HG02571 (cell line): ENCODE results near the gene COA1.
"Not testable (repeated sequence)": the region's sequence is repeated elsewhere in the genome, so short reads cannot be mapped to it uniquely, and the experiment has no call there.

Source experiments
- ATAC-seq: cut with Tn5 transposase; IDR thresholded peaks from one replicate; pipeline ENCODE4 v1.9.1; 2021; ENCODE audit warnings: mild to moderate bottlenecking, moderate library complexity; ENCODE audit not compliant: unreplicated experiment

Gene COA1

GRCh38 chr7:43758822-43759683, 29.7 kb upstream of the COA1 start:
- ATAC-seq: peak; percentile 55

GRCh38 chr7:43758029-43758821, 28.9 kb upstream of the COA1 start, which contains the start of gene BLVRA:
Gene BLVRA (plus strand): TSS chr7:43758680. CDS start chr7:43771159, 12,479 bp downstream.
- peak; percentile 72 for ATAC-seq

DNA sequence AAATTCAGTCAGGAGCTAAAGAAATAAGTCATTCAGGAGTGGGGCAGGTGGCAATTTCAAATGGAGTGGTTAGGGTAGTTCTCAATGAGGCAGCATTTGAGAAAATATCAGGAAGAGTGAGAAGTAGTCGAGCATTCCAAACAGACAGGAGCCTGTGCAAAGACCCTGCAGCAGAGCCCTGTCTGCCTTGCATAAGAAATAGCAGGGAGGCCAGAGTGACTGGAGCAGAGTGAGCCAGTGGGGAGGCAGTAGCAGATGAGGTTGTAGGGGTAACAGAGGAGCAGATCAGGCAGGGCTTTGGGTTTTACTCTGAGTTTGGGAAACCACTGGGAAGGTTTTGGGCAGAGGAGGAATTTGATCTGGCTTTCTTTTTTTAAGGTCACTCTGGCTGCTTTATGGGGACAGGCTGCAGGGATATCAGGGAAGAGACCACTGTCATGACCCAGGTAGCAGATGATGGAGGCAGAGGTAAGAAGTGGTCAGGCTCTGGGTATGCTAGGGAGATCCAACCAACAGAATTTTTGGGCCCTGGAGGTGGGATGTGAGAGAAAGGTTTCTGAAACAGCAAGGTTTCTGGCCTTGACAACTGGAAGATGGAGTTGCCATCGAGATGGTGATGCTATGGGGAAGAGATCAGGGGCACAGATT, 27.9 kb upstream of the COA1 start:
- no peak for ATAC-seq

GRCh38 chr7:43756368-43757072, 27.2 kb upstream of the COA1 start:
- no peak for ATAC-seq

GRCh38 chr7:43754596-43754995, 25.3 kb upstream of the COA1 start:
- ATAC-seq: no peak

DNA sequence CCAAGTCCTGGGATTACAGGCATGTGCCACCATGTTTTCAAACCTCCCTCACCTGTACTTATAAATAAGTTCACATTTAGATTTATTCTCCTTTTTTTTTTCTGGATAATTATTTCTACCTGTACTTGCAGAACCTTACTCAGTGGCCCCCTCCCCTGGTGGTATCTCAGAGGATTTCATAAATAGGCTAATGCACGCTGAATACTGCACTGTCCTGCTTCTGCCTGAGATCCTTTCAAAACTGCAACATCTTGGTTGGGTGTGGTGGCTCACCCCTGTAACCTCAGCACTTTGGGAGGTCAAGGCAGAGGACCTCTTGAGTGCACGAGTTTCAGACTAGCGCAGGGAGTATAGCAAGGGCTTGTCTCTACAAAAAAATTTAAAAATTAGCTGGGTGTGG, 24.5 kb upstream of the COA1 start:
- no peak for ATAC-seq

DNA sequence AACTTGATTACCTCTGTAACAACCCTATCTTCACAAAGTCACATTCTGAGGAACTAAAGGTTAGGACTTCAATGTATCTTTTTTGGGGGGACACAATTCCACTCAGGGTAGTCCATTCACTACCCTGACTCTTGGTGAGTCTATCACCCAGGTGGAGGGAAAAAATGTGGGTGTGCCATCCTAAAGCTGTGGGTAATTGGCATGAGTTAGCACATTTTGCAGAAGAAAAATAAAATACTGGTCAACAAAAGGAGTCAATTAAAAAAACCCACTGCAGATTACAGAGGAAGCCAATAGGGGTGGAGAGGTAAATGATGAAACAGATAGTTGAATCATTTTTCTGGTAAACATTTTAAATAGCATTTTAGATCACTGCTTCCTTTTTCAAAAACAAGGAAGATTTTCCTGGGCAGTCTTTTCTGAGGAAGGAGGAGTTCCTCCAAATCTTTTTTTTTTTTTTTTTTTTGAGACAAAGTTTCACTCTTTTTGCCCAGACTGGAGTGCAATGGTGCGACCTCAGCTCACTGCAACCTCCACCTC, 24.0 kb upstream of the COA1 start:
- no peak for ATAC-seq

DNA sequence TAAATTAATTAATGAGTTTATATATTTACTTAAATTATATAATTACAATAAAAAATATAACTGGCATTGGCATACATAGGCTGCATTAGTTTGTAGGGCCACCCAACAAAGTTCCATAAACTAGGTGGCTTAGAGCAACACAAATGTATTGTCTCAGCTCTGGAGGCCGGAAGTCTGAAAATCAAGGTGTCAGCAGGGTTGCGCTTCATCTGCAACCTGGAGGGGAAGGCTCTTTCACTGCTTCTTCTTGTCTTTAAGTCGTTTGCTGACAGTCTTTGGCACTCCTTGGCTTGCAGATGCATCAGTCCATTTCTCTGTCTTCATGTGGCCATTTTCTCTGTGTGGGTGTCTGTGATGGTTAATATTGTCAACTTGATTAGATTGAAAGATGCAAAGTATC, 23.1 kb upstream of the COA1 start:
- no peak for ATAC-seq

DNA sequence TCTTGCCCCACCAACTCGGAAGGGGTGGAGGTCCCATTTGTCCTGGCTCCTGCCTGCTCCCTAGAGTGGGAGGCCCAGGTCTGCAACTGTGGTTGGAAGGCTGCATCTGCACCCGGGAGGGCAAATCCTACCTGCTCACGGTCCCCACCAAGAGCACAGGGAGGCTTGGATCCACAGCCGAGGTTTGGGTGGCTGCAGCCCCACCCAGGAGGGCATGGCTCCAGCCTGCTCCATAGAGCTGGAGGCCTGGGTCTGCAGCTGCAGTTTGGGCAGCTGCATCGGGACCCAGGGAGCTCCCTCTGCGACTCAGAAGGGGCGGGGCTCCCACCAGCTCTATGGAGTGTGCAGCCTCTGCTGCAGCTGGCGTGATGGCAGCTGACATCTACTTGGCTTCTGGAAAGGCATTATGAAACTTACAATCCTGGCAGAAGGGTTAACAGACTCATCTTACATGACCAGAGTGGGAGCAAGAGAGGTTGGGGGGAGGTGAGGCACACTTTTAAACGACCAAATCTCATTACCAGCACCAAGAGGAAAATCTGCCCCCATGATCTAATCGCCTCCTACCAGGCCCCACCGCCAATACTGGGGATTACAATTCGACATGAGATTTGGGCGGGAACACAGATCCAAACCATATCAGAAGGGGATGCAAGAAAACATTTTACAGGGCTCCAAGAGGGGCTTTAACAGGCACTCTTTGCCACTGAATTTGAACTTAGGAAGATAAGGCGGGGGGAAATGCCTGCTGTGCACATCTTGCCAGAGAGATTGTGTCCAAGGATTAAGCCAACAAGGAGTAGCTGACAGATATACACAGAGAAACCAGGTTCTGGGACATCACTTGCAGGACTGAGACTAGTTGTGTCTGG, 20.9 kb upstream of the COA1 start:
- no peak for ATAC-seq

- ATAC-seq: no peak
Observed at GRCh38 chr7:43749383-43749940, 20.1 kb upstream of the COA1 start.

DNA sequence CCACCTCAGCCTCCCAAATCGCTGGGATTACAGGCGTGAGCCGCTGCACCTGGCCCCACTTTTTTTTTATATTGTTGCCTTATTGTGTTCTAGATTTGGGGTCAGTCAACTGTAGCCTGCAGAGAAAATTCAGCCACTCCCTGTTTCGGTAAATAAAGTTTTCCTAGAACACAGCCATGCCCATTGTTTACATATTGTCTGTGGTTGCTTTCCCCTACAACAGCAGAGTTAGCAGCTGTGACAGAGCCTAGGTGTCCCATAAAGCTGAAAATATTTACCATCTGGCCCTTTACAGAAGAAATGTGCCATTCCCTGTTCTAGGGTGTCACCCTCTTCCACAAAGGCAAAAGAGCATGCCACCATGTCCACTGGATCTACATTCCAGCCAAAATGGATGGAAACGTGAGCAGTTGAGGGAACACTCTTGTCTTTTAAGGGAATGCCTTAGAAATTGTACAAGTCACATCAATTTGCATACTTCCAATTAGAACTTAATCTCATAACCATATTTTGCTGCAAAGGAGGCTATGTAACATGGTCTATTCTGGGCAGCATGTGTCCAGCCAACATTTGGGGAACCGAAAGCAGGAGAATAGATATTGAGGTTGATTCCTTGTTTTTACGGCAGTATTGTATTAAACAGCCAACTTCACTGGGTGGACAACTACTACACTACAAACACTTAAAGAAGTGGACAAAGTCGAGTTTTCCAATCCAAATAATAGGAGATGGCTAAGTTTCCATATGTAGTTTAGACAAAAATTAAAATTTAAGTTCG, 18.2 kb upstream of the COA1 start:
- no peak for ATAC-seq

DNA sequence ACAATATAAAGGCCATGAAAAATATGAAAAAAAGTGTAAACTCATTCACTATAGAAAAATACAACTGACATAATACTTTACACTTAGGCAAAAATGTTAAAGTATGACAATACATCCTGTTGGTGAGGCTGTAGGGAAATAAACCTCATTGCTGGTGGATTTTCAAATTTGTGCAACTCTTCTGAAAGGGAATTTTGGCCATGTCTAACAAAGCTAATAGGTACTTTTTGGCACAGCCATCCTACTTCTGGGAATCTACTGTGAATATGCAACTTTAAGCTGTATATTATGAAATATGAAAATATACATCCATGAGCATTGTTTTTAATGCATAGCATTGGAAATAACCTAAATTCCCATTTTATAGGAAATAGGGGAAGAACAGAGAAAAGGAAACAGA, 13.4 kb upstream of the COA1 start:
- ATAC-seq: no peak

DNA sequence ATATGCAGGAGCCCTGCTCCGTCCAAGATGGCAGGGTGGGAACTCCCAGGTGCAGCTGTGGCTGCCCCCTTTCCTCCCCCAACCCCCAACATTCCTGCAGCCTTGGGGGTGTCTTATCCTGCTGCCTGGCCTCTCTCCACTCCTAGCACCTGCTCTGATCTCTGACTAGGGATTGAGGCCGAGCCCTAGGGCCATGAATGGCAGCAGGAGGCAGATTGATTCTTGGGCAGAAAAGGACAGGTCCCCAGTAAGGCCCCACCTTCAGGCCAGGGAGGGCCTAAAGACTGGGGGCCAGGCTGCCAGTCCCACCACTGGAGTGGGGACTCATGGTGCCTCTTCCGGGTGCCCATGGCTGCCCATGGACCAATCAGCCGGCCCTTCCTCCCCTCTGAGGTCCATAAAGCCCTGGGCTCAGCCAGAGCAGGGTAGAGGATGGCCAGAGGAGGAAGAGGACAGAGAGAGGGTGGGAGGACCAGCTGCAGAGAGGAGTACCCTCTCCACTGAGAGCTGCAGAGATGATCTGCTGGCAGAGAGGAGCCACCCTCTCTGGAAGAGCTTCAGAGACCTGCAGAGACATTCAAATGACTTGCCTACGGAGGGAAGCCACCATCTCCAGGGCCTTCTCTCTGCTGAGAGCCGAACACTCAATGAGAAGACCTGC, 8.3 kb upstream of the COA1 start:
- ATAC-seq: no peak

GRCh38 chr7:43735802-43736603, 6.7 kb upstream of the COA1 start:
- ATAC-seq: peak; percentile 77

GRCh38 chr7:43735403-43735801, 6.1 kb upstream of the COA1 start:
- peak; percentile 18 for ATAC-seq

- ATAC-seq: not testable (repeated sequence)
Observed at GRCh38 chr7:43734575-43735332, 5.4 kb upstream of the COA1 start.
